SK-N-SH (cell line): ENCODE measurements around the gene RNF217. TPM values are rescaled to one million over a fixed set of nuclear protein-coding genes. Genes with fewer than 3 reads are reported as not detected.

Source experiments
- CTCF ChIA-PET: fragments of 300-600, 350-600 bp; formaldehyde crosslinking; extraction: SDS; loops from one replicate; lab custom pipeline; 2021; lab: Yijun Ruan, JAX
- POLR2A ChIA-PET: fragments of 350-600 bp; sonication (Branson Sonifier 250); formaldehyde crosslinking; extraction: SDS; loops from one replicate; lab custom pipeline; 2020; ENCODE audit warnings: antibody characterized with exemption, inconsistent platforms; lab: Yijun Ruan, JAX
- DNase-seq: peaks from one replicate; pipeline ENCODE4 v3.0.0; 2012
- H2AFZ ChIP-seq: fragments of 200-600 bp; sonication (generic); 2 replicates; pipeline ENCODE4 v1.8.1; 2016; ENCODE audit warnings: antibody characterized with exemption, mild to moderate bottlenecking, low read depth
- H3F3A ChIP-seq: fragments of 200-600 bp; sonication (generic); replicated peaks from 2 replicates; pipeline ENCODE3; 2016; ENCODE audit warnings: antibody characterized with exemption, mild to moderate bottlenecking; ENCODE audit not compliant: insufficient read depth
- H3K27ac ChIP-seq, 2 experiments: fragments of 200-500 bp in 1 of 2; fragments of 200-600 bp in 1 of 2; sonication (Bioruptor generic) in 1 of 2; sonication (generic), shearing (Covaris generic) in 1 of 2; 2 replicates each; pipeline versions ENCODE4 v1.5.1 to v1.6.1; 2014 to 2016; ENCODE audit warnings: low read depth in 2 of 2, inconsistent platforms in 1 of 2, low read length in 1 of 2, mild to moderate bottlenecking in 1 of 2, mixed read lengths in 1 of 2
- H3K27me3 ChIP-seq: fragments of 200-600 bp; sonication (generic), shearing (Covaris generic); 2 replicates; pipeline ENCODE4 v1.6.1; 2016; ENCODE audit warnings: mixed run types; ENCODE audit not compliant: insufficient read depth
- H3K36me3 ChIP-seq, 2 experiments: fragments of 200-500 bp in 1 of 2; fragments of 200-600 bp in 1 of 2; sonication (Bioruptor generic) in 1 of 2; sonication (generic) in 1 of 2; replicated peaks in 1 of 2; 2 replicates each; pipeline versions ENCODE3 to v1.5.1; 2014 to 2016; ENCODE audit warnings: low read length in 1 of 2, mild to moderate bottlenecking in 1 of 2; ENCODE audit not compliant: insufficient read depth in 2 of 2, control insufficient read depth in 1 of 2
- H3K4me1 ChIP-seq, 2 experiments: fragments of 200-500 bp in 1 of 2; fragments of 200-600 bp in 1 of 2; sonication (Bioruptor generic) in 1 of 2; sonication (generic), shearing (Covaris generic) in 1 of 2; 2 replicates each; pipeline versions ENCODE4 v1.5.1 to v1.6.1; 2014 to 2016; ENCODE audit warnings: low read depth in 1 of 2, low read length in 1 of 2, mixed run types in 1 of 2; ENCODE audit not compliant: insufficient read depth in 2 of 2, control insufficient read depth in 1 of 2
- H3K4me2 ChIP-seq: fragments of 200-600 bp; sonication (generic), shearing (Covaris generic); 2 replicates; pipeline ENCODE4 v1.6.1; 2017; ENCODE audit warnings: mixed run types
- H3K4me3 ChIP-seq, 2 experiments: fragments of 200-500 bp in 1 of 2; fragments of 200-600 bp in 1 of 2; sonication (Bioruptor generic) in 1 of 2; sonication (generic), shearing (Covaris generic) in 1 of 2; 2 replicates each; pipeline versions ENCODE4 v1.5.1 to v1.8.1; 2014 to 2016; ENCODE audit warnings: low read depth in 2 of 2, inconsistent platforms in 1 of 2, low read length in 1 of 2, mild to moderate bottlenecking in 1 of 2, mixed read lengths in 1 of 2, moderate library complexity in 1 of 2
- H3K79me2 ChIP-seq: fragments of 200-600 bp; sonication (generic); 2 replicates; pipeline ENCODE4 v1.8.1; 2017; ENCODE audit warnings: mild to moderate bottlenecking; ENCODE audit not compliant: insufficient read depth
- H3K9ac ChIP-seq: fragments of 200-600 bp; sonication (generic); 2 replicates; pipeline ENCODE4 v1.6.1; 2017; ENCODE audit warnings: mixed run types
- H3K9me2 ChIP-seq: fragments of 200-600 bp; sonication (generic); 2 replicates; pipeline ENCODE4 v1.6.1; 2017; ENCODE audit warnings: mixed run types
- H3K9me3 ChIP-seq: fragments of 200-600 bp; sonication (generic); 2 replicates; pipeline ENCODE4 v1.6.1; 2017; ENCODE audit warnings: mixed run types, mild to moderate bottlenecking, moderate library complexity
- H4K20me1 ChIP-seq: fragments of 200-600 bp; sonication (generic); 2 replicates; pipeline ENCODE4 v1.6.1; 2017; ENCODE audit warnings: mild to moderate bottlenecking, mixed run types; ENCODE audit not compliant: insufficient read depth
- ELF1 ChIP-seq: IDR thresholded peaks from 2 replicates; pipeline ENCODE4 v1.4.0; 2012
- EZH2phosphoT487 ChIP-seq: fragments of 200-600 bp; sonication (generic); IDR thresholded peaks from 2 replicates; pipeline ENCODE4 v1.6.1; 2017; ENCODE audit warnings: low read depth, mixed run types, mild to moderate bottlenecking, antibody characterized with exemption, moderate library complexity, borderline replicate concordance
- FOSL2 ChIP-seq: IDR thresholded peaks from 2 replicates; pipeline ENCODE4 v1.4.0; 2012; ENCODE audit warnings: low read depth, mild to moderate bottlenecking, moderate library complexity, borderline replicate concordance
- GATA2 ChIP-seq: sonication (generic); formaldehyde crosslinking; IDR thresholded peaks from 2 replicates; pipeline ENCODE4 v1.5.0; 2020; ENCODE audit warnings: mild to moderate bottlenecking, missing genetic modification reagents
- IRF3 ChIP-seq: fragments of 150-350 bp; IDR thresholded peaks from 2 replicates; pipeline ENCODE4 v1.6.1; 2016; ENCODE audit warnings: mild to moderate bottlenecking, low read depth, low read length
- JUND ChIP-seq: IDR thresholded peaks from 2 replicates; pipeline ENCODE4 v1.4.0; 2012
- MEF2A ChIP-seq: IDR thresholded peaks from 2 replicates; pipeline ENCODE4 v1.4.0; 2012; ENCODE audit warnings: low read depth, borderline replicate concordance
- MXI1 ChIP-seq: IDR thresholded peaks from 2 replicates; pipeline ENCODE4 v1.6.1; 2012; ENCODE audit warnings: mild to moderate bottlenecking, low read depth, low read length, improper control_type of control experiment
- NFIC ChIP-seq: IDR thresholded peaks from 2 replicates; pipeline ENCODE4 v1.4.0; 2012; ENCODE audit warnings: borderline replicate concordance
- NRF1 ChIP-seq: IDR thresholded peaks from 2 replicates; pipeline ENCODE4 v1.6.1; 2012; ENCODE audit warnings: low read depth, mild to moderate bottlenecking, low read length
- PBX3 ChIP-seq: IDR thresholded peaks from 2 replicates; pipeline ENCODE4; 2012
- POLR2AphosphoS5 ChIP-seq: IDR thresholded peaks from 2 replicates; pipeline ENCODE4 v1.6.1; 2012; ENCODE audit warnings: low read depth, low read length
- RAD21 ChIP-seq: IDR thresholded peaks from 2 replicates; pipeline ENCODE4 v1.6.1; 2012; ENCODE audit warnings: mild to moderate bottlenecking, low read length
- REST ChIP-seq: IDR thresholded peaks from 2 replicates; pipeline ENCODE4 v1.6.1; 2012; ENCODE audit warnings: mild to moderate bottlenecking, low read depth, low read length, moderate library complexity
- RFX5 ChIP-seq: IDR thresholded peaks from 2 replicates; pipeline ENCODE4 v1.6.1; 2012; ENCODE audit warnings: mild to moderate bottlenecking, improper control_type of control experiment, low read length
- SIN3A ChIP-seq: IDR thresholded peaks from 2 replicates; pipeline ENCODE4 v1.6.1; 2012; ENCODE audit warnings: low read depth, mild to moderate bottlenecking, low read length, moderate library complexity, borderline replicate concordance
- TCF12 ChIP-seq: IDR thresholded peaks from 2 replicates; pipeline ENCODE4 v1.4.0; 2012
- WGBS: methylation state at CpG from one replicate; pipeline ENCODE4 v1.1.6; 2017; ENCODE audit warnings: low lambda C conversion rate; 5-methylcytosine and 5-hydroxymethylcytosine counted together
- polyA plus RNA-seq, 3 experiments: library from polyadenylated mRNA; depleted of rRNA; stranded (reverse); fragments of >200 nt; gene quantifications; 2 replicates each; pipeline ENCODE4 v1.2.3, GENCODE V29; 2012

Gene RNF217
- polyA plus RNA-seq, 1 of the 3 experiments (the other 2 are of a cell fraction): 0.28 TPM

- Histone ChIP-seq H4K20me1 (no peaks in the 10 kb centered on the region), H3F3A (no peaks in the 10 kb centered on the region), H3K4me2 (no peak overlapping the region), H3K9me3 (no peaks in the 10 kb centered on the region; the same call in 1 of the 2 replicates), H3K9ac (no peak overlapping the region), H3K27me3 (no peaks in the 10 kb centered on the region), H2AFZ (no peak overlapping the region), H3K9me2 (no peaks in the 10 kb centered on the region), H3K79me2 (no peaks in the 10 kb centered on the region), H3K4me3 (no peak overlapping the region), H3K27ac (no peak overlapping the region)
- no peak for DNase-seq
- ChIA-PET POLR2A (no interaction called here), CTCF (no interaction called here)
- WGBS: 5% methylated on average over 1 of the region's 1 CpG
- no peak for TF ChIP-seq RAD21
- no peak for TF ChIP-seq ELF1
- no peak for TF ChIP-seq SIN3A
- no peak for TF ChIP-seq GATA2
- no peak for TF ChIP-seq NRF1
- TF ChIP-seq POLR2AphosphoS5: no peak
- TF ChIP-seq REST: no peak
- no peak for TF ChIP-seq MXI1
- TF ChIP-seq EZH2phosphoT487: no peak
- no peak for TF ChIP-seq MEF2A
- TF ChIP-seq, all 33 proteins: peak for 0
- Histone ChIP-seq H3K36me3 (no peaks in the 10 kb centered on the region), H3K4me1 (no peaks in the 10 kb centered on the region)
Measured at GRCh38 chr6:124943658-124944057, 18.6 kb upstream of the RNF217 start.

GRCh38 chr6:124947971-124948451, 14.2 kb upstream of the RNF217 start:
- Histone ChIP-seq H3K79me2 (no peaks in the 10 kb centered on the region), H4K20me1 (no peaks in the 10 kb centered on the region), H3K9me3 (no peaks in the 10 kb centered on the region), H3K4me2 (no peak overlapping the region), H3K27me3 (no peaks in the 10 kb centered on the region), H3K4me3 (no peak overlapping the region), H2AFZ (no peak overlapping the region), H3F3A (no peaks in the 10 kb centered on the region), H3K27ac (no peak overlapping the region), H3K36me3 (no peaks in the 10 kb centered on the region), H3K9me2 (no peaks in the 10 kb centered on the region), H3K4me1 (no peaks in the 10 kb centered on the region), H3K9ac (no peak overlapping the region)
- POLR2A ChIA-PET: no interaction called here
- no peak for TF ChIP-seq RFX5
- no peak for TF ChIP-seq MXI1
- TF ChIP-seq PBX3: no peak
- no peak for TF ChIP-seq NFIC
- no peak for TF ChIP-seq FOSL2
- no peak for TF ChIP-seq SIN3A
- TF ChIP-seq NRF1: no peak
- TF ChIP-seq JUND: no peak
- TF ChIP-seq TCF12: no peak
- no peak for TF ChIP-seq REST
- TF ChIP-seq IRF3: no peak
- no peak for TF ChIP-seq ELF1
- WGBS: 8% methylated on average over 2 of the region's 2 CpGs
- CTCF ChIA-PET: no interaction called here
- DNase-seq: no peak
